Mucosa of descending colon (tissue), 3 donors: ENCODE measurements around the gene TRIM5. TPM values are rescaled to one million over a fixed set of nuclear protein-coding genes. Genes with fewer than 3 reads are reported as not detected.

Source experiments
- ATAC-seq: fragments of 200-7000 bp; cut with Tn5 transposase; one replicate; pipeline ENCODE4 v1.9.1; 2020; ENCODE audit warnings: mild to moderate bottlenecking, moderate library complexity
- DNase-seq, 3 donors: peaks; one replicate each; pipeline ENCODE4 v3.0.0-alpha.2; 2020
- H3K36me3 ChIP-seq: fragments of 200-600 bp; one replicate; pipeline ENCODE4 v1.8.0; 2021; ENCODE audit warnings: low read depth, mild to moderate bottlenecking
- H3K4me1 ChIP-seq: fragments of 200-600 bp; one replicate; pipeline ENCODE4 v1.8.0; 2021; ENCODE audit warnings: low read depth, mild to moderate bottlenecking
- H3K4me3 ChIP-seq: fragments of 200-600 bp; one replicate; pipeline ENCODE4 v1.8.0; 2021; ENCODE audit warnings: mild to moderate bottlenecking
- H3K9me3 ChIP-seq: fragments of 200-600 bp; one replicate; pipeline ENCODE4 v1.8.0; 2021; ENCODE audit warnings: mild to moderate bottlenecking
- CTCF ChIP-seq: fragments of 200-600 bp; IDR thresholded peaks from one replicate; pipeline ENCODE4 v1.8.0; 2022; ENCODE audit warnings: antibody characterized with exemption, mild to moderate bottlenecking
- intact Hi-C, 2 donors: fragments of 100-400 bp; cut with DNase I in 1 of 2; cut with micrococcal nuclease in 1 of 2; formaldehyde crosslinking; loops; one replicate each; pipeline versions ENCODE4 v1.11.0 to v1.11.1; 2022; cut with DNase I, micrococcal nuclease
- total RNA-seq, 3 donors: library from RNA; stranded (reverse); fragmentation: NEBNext Ultra II Directional in 2 of 3; extraction: Animal tissue kit (Norgen Biotek cat#: 25700) in 2 of 3; gene quantifications; one replicate each; pipeline versions ENCODE4 v1.2.1 to v1.2.4, GENCODE V29; 2021 to 2023
- donor health status: DM: no; HTN: no; CAD: no; lungs with moderate emphysema.
- donor health status: DM: no; HTN: no; CAD: no.
- donor health status: DM: no; HTN: yes; CAD: no.

The TRIM5 gene
- total RNA-seq, 3 donors from 2014 or later: 19.6 to 24.6 (median 21.5) TPM

GRCh38 chr11:5713695-5714094 is 28.8 kb upstream of the TRIM5 start:
- no peak for TF ChIP-seq CTCF
- H3K36me3 ChIP-seq: no peaks in the 10 kb centered on the region
- DNase-seq: no peak
- no peak overlapping the region for H3K4me3 ChIP-seq
- ATAC-seq: no peak
- H3K4me1 ChIP-seq: no peaks in the 10 kb centered on the region
- intact Hi-C loops: no loop called here
- H3K9me3 ChIP-seq: no peaks in the 10 kb centered on the region

GRCh38 chr11:5712507-5712906 is 27.6 kb upstream of the TRIM5 start:
- intact Hi-C loops: no loop called here
- ATAC-seq (no peak), DNase-seq (no peak)
- TF ChIP-seq CTCF: no peak
- Histone ChIP-seq H3K4me1 (no peaks in the 10 kb centered on the region), H3K36me3 (no peaks in the 10 kb centered on the region), H3K4me3 (no peak overlapping the region), H3K9me3 (no peaks in the 10 kb centered on the region)

- TF ChIP-seq CTCF: no peak
- Histone ChIP-seq H3K4me3 (no peak overlapping the region), H3K4me1 (no peaks in the 10 kb centered on the region), H3K9me3 (no peaks in the 10 kb centered on the region), H3K36me3 (no peaks in the 10 kb centered on the region)
- intact Hi-C loops: no loop called here
- ATAC-seq: no peak
- no peak for DNase-seq
Measured at GRCh38 chr11:5705688-5706087, 20.8 kb upstream of the TRIM5 start.

- no peak for ATAC-seq
Measured at GRCh38 chr11:5703741-5704536, 19.1 kb upstream of the TRIM5 start.

GRCh38 chr11:5701055-5701577 is 16.2 kb upstream of the TRIM5 start:
- intact Hi-C loops: no loop called here
- Histone ChIP-seq H3K4me3 (no peak overlapping the region), H3K4me1 (no peaks in the 10 kb centered on the region), H3K36me3 (no peaks in the 10 kb centered on the region), H3K9me3 (no peaks in the 10 kb centered on the region)
- DNase-seq (no peak), ATAC-seq (no peak)
- no peak for TF ChIP-seq CTCF

More at GRCh38 chr11:5703741-5704536, 19.1 kb upstream of the TRIM5 start:
- Histone ChIP-seq H3K9me3 (no peaks in the 10 kb centered on the region), H3K4me3 (no peak overlapping the region), H3K4me1 (no peaks in the 10 kb centered on the region), H3K36me3 (no peaks in the 10 kb centered on the region)
- intact Hi-C loops: no loop called here
- no peak for DNase-seq
- no peak for TF ChIP-seq CTCF
